Measurements from ENCODE around the gene CAMK2G. TPM values are rescaled to one million over a fixed set of nuclear protein-coding genes. Genes with fewer than 3 reads are reported as not detected.
"Not testable (repeated sequence)": the region's sequence is repeated elsewhere in the genome, so short reads cannot be mapped to it uniquely, and the experiment has no call there.

CAMK2G gene
- total RNA-seq, 1 experiment from 2014 or later = 48.3 TPM

DNA sequence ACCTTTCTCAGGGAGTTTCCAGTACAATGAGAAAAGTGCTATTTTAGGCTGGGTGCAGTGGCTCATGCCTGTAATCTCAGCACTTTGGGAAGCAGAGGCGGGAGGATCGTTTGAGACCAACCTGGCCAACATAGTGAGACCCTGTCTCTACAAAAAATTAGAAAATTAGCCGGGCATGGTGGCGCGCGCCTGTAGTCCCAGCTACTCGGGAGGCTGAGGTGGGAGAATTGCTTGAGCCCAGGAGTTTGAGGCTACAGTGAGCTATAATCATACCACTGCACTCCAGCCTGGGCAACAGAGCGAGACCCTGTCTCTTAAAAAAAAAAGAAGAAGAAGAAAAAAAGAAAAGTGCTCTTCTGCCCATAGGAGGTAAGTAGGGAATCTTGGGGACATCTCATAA is 78.3 kb downstream of the CAMK2G start:
- not testable (repeated sequence) for DNase-seq (ENCODE audit: low spot score)

DNA sequence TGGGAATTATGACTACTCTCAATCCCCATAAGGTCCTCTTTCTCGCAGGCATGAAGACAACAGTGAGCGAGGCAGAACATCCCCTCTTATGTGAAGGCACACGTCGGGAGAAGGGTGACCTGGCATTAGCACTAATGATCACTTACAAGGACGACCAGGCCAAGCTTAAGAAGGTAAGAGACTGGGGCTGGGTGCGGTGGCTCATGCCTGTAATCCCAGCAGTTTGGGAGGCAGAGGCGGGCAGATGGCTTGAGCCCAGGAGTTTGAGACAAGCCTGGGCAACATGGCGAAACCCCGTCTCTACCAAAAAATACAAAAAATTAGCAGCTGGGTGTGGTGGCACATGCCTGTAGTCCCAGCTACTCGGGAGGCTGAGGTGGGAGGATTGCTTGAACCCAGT is 78.9 kb downstream of the CAMK2G start:
- not testable (repeated sequence) for DNase-seq (ENCODE audit: low spot score)

DNA sequence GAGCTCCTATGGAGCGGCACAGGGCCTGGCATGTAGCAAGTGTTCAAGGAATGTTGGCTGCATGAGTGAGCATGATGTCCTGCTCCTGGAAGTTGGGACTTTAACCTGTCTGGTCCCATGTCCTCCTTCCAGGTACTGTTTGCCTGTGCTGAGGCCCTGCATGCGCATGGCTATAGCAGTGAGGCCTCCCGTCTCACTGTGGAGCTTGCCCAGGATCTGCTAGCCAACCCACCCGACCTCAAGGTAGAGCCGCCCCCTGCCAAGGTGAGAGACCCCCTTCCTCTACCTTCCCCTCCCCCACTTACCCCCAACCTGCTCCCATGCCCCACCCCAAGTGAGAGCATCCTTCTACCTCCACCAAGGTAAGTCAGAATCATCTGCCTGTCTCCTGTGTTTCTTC is 80.9 kb downstream of the CAMK2G start:
- DNase-seq (ENCODE audit: low spot score) = no peak

DNA sequence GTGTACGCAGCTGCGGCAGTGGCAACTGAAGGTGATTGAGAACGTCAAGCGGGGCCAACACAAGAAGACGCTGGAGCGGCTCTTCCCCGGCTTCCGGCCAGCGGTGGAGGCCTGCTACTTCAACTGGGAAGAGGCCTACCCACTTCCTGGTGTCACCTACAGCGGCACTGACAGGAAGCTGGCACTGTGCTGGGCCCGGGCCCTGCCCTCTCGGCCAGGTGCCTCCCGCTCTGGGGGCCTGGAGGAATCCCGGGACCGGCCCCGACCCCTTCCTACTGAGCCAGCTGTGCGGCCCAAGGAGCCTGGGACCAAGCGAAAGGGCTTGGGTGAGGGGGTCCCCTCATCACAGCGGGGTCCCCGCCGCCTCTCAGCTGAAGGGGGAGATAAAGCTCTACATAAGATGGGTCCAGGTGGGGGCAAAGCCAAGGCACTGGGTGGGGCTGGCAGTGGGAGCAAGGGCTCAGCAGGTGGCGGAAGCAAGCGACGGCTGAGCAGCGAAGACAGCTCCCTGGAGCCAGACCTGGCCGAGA is 82.4 kb downstream of the CAMK2G start:
- DNase-seq (ENCODE audit: low spot score) = no peak

DNA sequence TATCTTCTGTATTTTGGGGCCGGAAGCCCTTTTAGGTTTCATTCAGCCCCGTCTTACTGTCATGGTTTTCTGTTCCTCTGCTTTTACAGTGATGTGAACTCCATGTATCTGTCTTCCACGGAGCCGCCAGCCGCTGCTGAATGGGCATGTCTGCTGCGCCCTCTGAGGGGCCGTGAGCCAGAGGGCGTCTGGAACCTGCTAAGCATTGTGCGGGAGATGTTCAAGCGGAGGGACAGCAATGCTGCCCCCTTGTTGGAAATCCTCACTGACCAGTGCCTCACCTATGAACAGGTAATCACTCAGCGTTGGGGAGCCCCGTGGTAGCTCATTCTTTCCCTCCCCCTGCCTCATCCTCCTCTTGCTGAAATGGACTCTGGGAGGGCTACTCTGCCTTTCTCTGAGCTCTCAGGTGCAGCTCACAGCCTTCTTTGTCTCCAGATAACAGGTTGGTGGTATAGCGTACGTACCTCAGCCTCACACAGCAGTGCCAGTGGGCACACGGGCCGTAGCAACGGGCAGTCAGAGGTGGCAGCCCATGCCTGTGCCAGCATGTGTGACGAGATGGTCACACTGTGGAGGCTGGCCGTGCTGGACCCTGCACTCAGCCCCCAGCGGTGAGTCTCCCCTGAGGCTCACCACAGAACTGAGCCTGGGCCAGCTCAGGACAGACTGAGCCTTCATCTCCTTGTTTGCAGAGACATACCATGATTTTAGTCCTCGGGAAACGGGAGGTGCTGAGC is 83.3 kb downstream of the CAMK2G start:
- DNase-seq (ENCODE audit: low spot score) = no peak

DNA sequence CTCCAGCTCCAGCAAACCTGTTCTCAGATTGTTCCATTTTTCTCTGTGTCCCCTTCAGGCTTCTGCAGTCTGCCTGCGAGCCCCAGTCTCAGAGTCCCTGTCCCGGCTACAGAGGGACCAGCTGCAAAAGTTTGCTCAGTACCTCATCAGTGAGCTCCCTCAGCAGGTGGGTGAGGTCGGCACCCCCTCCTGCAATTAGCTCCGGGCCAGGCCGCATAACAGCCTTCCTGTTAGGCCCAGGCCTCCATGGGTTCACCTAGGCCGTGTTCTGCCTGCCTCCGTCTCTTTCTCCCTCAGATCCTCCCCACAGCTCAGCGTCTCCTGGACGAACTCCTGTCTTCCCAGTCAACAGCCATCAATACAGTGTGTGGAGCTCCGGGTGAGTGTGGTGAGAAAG is 84.7 kb downstream of the CAMK2G start:
- no peak for DNase-seq (ENCODE audit: low spot score)

DNA sequence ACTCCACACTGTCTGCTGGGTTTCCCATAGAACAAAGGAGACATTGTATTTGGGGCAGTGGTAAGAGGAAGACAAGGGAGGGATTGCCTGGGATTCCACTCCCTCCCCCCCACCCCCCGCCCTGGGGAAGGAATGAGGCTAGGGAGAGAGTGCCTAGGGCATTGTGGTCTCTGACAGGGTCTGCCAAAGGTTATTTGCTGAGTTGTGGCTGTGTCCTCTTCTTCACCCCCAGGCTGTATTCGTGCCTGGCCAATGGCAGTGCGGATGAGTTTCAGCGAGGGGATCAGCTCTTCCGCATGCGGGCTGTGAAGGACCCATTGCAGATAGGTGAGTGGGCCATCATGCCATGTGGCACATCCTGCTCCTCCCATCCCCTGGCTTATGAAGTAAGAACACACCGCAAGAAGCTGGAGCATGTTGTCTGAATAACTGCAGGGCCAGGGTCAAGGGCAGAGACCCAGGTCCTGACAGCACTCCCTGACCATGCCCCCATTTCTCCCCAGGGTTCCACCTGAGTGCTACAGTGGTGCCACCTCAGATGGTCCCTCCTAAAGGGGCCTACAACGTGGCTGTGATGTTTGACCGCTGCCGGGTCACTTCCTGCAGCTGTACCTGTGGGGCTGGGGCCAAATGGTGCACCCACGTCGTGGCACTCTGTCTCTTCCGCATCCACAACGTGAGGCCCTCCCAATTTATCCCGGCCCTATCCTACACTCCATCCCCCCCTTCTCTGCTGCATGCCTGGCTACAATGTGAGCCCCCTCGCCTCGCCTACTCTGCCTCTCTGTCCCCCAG is 85.3 kb downstream of the CAMK2G start:
- DNase-seq (ENCODE audit: low spot score) = no peak

DNA sequence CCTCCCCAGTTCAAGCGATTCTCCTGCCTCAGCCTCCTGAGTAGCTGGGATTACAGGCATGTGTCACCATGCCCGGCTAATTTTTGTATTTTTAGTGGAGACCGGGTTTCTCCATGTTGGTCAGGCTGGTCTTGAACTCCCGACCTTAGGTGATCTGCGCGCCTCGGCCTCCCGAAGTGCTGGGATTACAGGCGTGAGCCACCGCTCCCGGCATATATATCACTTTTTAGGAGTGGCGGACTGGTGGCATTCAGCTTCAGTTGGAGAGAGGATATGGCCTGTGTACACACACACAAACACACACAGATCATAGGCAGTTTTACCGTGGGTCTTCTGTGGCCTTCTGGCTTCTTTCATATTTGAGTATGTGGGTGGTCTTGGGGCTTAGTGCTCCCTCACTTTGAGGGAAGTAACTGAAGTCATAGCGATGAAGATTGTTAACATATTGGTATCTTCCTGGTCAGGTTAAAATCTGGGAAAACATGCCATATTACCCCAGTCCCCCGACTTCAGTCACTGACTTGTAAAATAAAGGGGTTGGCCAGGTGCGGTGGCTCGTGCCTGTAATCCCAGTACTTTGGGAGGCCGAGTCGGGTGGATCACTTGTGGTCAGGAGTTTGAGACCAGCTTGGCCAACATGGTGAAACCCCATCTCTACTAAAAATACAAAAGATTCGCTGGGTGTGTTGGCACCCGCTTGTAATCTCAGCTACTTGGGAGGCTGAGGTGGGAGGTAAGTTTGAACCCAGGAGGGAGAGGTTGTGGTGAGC is 87.1 kb downstream of the CAMK2G start:
- not testable (repeated sequence) for DNase-seq (ENCODE audit: low spot score)

DNA sequence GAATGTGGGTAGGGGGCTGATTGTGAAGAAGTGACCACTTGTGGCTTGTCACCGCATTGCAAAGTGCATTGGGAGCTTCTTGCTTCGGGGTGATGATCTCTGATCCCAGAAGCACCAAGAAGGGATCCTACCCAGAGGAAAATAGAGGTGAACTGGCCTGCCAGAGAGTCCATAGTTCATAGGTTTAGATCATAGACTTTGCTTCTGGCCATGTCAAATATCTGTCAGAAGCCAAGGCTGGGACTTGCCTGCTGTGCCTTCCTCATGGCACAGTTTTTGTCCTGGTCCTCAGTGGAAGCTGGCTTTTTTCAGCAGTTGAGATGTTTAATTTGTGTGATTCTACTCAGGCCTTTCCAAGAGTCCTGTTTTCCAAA is 87.9 kb downstream of the CAMK2G start:
- no peak for DNase-seq (ENCODE audit: low spot score)

DNA sequence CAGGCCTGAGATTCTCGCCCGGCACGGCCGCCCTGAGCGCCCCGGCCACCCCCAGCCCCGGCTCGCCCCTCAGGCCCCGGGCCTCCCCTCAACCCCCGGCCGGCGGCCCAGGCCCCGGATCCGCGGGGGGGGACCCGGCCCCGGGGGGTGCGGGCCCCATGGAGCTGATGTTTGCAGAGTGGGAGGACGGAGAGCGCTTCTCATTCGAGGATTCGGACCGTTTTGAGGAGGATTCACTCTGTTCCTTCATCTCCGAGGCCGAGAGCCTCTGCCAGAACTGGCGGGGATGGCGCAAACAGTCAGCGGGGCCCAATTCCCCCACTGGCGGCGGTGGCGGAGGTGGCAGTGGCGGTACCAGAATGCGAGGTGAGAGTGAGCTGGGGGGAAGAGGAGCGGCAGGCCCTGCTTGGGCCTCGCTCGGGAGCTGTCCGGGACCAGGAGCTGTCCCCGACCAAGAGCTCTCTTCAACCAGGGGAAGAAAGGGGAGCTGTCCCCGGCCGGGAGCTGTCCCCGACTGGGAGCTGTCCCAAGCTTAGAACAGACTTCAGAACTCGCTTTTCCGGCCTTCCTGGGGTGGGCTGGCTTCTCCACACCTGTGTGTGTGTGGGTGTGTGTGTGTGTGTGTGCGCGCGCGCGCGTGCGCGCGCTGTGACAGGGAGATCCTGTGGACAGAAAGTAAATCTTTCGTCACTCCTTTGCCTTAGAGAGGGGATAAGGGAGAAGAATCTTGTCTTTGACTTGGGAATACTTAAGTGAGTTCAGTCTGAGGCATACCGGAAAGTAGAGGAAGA is 88.4 kb downstream of the CAMK2G start:
- peak; percentile 62 for DNase-seq (ENCODE audit: low spot score)

DNA sequence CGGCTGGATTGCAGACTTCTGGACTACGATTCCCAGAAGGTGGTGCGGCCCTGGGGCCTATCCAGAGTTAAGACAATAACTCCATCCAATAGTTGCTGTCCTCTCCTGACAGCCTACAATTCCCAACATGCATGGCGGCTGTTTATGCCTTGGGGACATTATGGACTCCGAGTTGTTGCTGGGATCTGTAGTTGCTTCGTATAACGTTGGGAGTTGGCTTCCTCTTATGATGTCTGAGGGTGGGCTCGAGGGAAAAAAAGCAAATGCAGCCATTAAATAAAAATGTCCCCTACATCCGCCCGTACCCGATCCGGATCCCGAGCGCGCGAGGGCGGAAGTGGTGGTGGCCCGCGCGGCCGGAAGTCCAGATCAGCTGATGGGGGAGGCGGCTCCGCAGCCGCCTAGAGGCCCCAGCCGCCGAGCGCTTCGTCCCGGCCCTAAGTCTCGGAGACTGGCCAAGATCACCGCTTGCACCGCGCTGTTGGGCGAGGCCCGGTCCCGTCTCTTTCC is 89.1 kb downstream of the CAMK2G start, which contains the start of gene ZSWIM8:
Gene ZSWIM8, plus strand, starts transcription at position 396 of the 510 bp plus-strand sequence. CDS start 273 bp downstream, outside the sequence.
- peak; percentile 94 for DNase-seq (ENCODE audit: low spot score)

DNA sequence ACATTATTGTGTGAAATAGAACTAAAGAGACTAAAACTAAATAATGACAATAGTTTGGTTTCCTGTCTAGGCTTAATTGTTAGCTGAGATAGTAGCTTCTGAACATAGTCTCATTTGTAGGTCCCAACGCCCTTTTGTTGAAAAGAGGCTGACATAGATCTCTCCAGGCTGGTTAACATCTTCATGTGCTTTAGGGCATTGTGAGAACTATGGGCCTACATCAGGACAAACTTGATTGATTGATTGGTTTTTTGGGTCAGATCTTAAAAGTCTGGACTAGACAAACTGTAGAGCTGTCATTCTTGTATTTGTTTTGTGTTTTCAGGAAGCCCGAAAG is 91.6 kb downstream of the CAMK2G start:
- DNase-seq (ENCODE audit: low spot score) = no peak

DNA sequence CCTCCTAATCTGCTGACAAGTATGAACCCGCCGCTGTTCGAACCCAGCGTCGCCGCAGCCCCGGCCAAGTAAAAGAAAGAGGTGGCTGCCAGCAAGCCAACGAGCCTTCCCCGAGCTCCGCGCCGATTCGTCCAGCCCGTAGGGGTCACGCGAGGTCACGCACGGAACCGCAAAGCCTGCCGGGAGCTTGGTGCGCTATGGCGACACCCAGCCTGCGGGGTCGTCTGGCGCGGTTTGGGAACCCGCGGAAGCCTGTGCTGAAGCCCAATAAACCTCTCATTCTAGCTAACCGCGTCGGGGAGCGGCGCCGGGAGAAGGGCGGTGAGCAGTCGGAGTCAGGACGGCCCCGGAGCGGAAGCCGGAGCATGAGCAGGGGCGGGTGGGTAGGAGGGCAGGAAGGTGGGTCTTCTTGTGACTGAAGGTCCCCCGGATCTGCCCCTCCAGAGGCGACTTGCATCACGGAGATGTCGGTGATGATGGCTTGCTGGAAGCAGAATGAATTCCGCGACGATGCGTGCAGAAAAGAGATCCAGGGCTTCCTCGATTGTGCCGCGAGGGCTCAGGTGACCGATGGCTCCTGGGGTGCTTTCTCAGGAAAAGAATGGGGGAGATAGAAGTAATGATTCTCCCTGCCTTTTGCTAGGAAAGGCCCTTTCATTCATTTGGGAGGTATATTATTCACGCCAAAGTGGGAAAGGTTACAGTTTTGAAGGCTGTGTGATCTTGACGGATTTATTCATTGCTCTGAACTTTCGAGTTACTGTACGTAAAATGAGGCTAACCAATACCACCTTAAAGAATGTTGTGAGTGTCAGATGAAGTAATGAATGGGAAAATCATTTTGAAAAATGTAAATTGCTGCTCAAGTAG is 92.2 kb downstream of the CAMK2G start, which contains the start of gene CHCHD1:
Gene CHCHD1, plus strand, starts transcription at position 170 of the 870 bp plus-strand sequence. Its CDS starts 28 bp downstream, at position 198.
- peak; percentile 83 for DNase-seq (ENCODE audit: low spot score)

DNA sequence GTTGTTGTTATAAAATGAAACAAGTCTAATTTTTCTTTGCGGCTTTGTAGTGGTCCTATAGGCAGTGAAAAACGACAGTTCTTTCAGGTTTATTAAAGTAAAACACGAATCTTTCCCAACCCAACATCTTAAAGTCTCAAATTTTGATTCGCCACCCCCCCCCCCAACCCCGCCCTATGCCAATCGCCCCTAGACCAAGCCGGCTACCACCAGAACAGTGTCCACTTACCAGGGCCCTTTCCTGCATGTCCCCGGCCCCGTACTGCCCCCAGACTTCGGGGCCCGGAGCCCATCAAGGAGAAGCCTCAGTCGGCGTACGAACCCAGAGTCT is 92.8 kb downstream of the CAMK2G start:
- no peak for DNase-seq (ENCODE audit: low spot score)

DNA sequence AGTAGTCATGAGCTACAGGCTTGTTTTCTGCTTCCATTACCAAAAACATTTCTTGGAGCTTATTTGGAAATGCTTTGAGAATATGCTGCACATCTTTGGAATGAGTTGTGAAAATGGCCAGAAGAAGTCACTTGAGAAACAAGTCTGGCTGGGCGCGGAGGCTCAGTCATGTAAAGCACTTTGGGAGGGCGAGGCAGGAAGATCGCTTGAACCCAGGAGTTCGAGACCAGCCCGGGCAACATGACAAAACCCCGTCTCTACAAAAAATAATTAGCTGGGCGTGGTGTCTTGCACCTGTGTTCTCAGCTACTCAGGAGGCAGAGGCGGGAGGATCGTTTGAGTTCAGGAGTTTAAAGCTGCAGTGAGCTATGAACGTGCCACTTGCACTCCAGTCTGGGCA is 93.4 kb downstream of the CAMK2G start:
- DNase-seq (ENCODE audit: low spot score) = no peak

DNA sequence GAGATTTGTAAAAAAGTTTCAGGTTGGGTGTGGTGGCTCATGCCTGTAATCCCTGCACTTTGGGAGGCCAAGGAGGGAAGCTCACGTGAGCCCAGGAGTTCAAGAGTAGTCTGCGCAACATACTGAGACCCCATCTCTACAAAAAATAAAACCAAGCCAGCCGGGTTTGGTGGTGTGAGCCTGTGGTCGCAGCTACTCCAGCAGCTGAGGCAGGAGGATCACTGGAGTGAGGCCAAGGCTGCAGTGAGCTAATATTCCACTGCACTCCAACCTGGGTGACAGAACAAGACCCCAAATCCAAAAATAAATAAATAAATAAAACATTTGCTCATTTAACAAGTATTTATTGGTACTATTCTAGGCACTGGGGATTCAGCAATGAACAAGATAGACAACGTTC is 94.1 kb downstream of the CAMK2G start:
- no peak for DNase-seq (ENCODE audit: low spot score)

DNA sequence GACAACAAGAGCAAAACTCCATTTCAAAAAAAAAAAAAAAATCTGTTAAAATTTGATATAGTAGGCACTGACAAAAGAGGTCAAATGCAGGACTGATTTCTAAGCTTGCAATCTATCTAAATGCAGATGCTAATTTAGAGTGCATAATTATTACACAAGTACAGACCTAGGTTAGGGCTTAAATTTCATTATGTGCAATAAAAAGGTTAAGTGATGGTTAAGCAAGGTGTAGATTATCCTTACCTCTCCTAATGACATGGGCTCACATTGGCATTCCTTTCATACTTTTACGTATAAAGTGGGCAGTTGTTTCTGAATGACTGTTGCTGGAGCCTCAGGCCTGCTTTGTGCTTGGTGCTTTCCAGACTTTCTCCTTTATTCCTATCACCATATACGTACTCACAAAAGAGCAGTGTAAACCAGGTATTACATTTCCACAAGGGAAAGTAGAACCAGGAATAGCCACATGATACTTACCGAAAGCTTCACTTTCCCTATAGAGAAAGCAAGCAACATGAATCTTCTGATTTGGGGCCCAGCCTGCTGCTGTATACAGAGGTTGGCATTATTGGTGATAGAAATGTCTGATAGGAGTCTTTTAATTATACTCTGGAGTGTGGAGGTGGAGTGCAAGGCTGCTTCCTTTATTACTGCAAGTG is 94.7 kb downstream of the CAMK2G start:
- no peak for DNase-seq (ENCODE audit: low spot score)

DNA sequence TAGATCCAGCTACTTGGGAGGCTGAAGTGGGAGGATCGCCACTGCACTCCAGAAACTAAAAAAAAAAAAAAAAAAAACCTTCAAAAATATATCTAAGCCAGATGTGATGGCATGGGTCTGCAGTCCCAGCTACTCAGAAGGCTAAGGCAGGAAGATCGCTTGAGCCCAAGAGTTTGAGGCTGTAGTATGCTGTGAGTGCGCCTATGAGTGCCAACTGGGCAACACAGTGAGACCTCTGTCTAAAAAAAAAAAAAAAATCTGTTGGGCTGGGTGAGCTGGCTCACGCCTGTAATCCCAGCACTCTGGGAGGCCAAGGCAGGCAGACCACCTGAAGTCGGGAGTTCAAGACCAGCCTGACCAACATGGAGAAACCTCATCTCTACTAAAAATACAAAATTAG is 95.3 kb downstream of the CAMK2G start:
- no peak for DNase-seq (ENCODE audit: low spot score)

DNA sequence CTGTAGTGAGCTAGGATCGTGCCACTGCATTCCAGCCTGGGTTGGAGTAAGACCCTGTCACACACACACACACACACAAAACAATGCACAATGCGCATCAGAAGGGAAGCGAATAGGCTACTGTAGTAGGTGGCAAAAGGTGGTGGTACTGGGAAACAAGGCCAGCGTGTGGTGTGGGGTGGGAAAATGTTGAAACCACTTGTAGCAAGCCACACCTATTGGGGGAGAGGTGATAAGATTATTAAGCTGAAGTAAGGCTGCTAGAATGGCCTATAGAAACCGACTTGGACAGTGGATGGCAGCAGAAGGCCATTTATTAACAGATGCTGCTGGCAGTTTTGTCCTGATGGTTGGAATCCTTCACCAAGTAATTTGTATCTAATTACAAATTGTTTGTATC is 99.7 kb downstream of the CAMK2G start:
- peak; percentile 67 for DNase-seq (ENCODE audit: low spot score)
